ENCODE results near the gene ZMYND11. TPM values are rescaled to one million over a fixed set of nuclear protein-coding genes. Genes with fewer than 3 reads are reported as not detected.
A peak's percentile ranks its signal among the peaks of the same experiment; 100 is the strongest.

Gene ZMYND11
- total and polyA plus RNA-seq, 7 donors, result 21.5 to 138 (median 112) TPM

DNA sequence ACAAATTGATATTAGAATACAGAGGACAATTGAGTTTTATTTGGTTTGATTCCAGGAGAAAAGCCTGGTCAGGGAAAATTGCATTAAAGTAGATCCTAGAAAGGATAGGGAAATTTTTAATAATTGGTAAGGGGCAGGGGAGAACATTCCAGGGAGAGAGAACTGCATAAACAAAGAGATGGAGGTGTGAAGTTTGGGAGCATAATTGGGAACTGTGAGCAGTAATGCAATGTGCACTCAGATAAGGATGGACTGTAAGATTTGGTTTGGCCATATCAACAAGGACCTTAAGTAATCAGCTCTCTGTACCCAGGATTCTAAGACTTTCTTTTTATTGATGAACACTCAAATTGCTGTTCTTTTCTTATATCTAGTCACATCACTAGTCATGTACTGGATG, 41.4 kb downstream of the ZMYND11 start:
- no peaks in the 10 kb centered on the region for H3K27me3 ChIP-seq
- H3K4me3 ChIP-seq, result no peak overlapping the region
- H3K4me1 ChIP-seq, result peaks cover 0 to 14% (median 3%) of the 10 kb centered on the region in 4 donors
- no peak for TF ChIP-seq POLR2AphosphoS5 (IDR thresholded peaks at IDR 0.05)
- TF ChIP-seq EP300 (IDR thresholded peaks at IDR 0.05), result no peak
- no peak for TF ChIP-seq POLR2A (IDR thresholded peaks at IDR 0.05)
- TF ChIP-seq, protein P1, sequence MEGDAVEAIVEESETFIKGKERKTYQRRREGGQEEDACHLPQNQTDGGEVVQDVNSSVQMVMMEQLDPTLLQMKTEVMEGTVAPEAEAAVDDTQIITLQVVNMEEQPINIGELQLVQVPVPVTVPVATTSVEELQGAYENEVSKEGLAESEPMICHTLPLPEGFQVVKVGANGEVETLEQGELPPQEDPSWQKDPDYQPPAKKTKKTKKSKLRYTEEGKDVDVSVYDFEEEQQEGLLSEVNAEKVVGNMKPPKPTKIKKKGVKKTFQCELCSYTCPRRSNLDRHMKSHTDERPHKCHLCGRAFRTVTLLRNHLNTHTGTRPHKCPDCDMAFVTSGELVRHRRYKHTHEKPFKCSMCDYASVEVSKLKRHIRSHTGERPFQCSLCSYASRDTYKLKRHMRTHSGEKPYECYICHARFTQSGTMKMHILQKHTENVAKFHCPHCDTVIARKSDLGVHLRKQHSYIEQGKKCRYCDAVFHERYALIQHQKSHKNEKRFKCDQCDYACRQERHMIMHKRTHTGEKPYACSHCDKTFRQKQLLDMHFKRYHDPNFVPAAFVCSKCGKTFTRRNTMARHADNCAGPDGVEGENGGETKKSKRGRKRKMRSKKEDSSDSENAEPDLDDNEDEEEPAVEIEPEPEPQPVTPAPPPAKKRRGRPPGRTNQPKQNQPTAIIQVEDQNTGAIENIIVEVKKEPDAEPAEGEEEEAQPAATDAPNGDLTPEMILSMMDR (IDR thresholded peaks at IDR 0.05), result no peak
- no peak overlapping the region for H3K27ac ChIP-seq
- intact Hi-C loops (cut with DNase I), result no loop called here
- H3K9me3 ChIP-seq, result no peaks in the 10 kb centered on the region
- DNase-seq, result no peak
- peaks cover 0 to 16% (median 0%) of the 10 kb centered on the region in 4 donors for H3K36me3 ChIP-seq

DNA sequence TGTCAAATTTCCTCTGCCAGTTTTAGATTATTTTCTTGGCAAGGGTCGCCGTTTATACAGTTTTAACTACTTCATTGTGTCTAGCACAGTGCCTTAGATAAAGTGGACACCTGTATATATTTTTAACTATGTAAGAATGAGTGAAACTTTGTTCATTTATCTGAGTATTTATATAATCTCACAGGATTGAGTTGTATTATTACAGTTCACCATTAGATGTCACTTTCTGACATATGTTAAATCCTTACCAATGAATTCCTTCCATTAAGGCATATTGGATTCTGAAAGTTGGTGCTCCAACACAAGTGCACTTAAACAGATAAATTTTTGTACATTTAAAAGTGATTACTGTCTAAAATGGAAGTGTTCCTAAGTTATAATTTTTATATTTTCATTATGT, 43.0 kb downstream of the ZMYND11 start:
- no peak for DNase-seq
- TF ChIP-seq, protein P1 (IDR thresholded peaks at IDR 0.05), result peak in 2 of 4 experiments; percentile 13 to 20
- no peak for TF ChIP-seq POLR2A (IDR thresholded peaks at IDR 0.05)
- H3K9me3 ChIP-seq, result no peaks in the 10 kb centered on the region

DNA sequence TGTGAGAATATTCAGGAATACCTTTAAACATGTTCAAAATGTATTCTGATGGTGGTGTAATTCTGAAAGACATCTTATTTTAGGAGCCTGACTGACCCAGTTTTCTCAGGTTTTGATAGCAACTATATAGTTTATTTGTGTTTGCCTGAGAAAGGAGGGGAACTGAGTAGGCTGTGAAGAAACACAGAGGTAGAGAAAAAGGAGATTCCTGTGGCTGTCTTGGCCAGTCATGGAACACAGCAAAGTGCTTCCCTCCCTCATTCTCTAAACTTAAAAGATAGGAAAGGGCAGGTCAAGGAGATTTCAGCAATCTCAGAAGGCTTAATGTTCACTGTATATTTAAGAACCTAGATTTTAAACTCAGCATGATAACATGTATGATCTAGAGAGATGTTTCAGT, 43.5 kb downstream of the ZMYND11 start:
- intact Hi-C loops (cut with DNase I), result no loop called here
- peaks cover 0 to 37% (median 3%) of the 10 kb centered on the region in 4 donors for H3K36me3 ChIP-seq
- DNase-seq, result no peak
- H3K27me3 ChIP-seq, result no peaks in the 10 kb centered on the region
- no peak overlapping the region for H3K27ac ChIP-seq
- TF ChIP-seq EP300 (IDR thresholded peaks at IDR 0.05), result no peak
- no peak for TF ChIP-seq POLR2AphosphoS5 (IDR thresholded peaks at IDR 0.05)
- TF ChIP-seq, protein P1 (IDR thresholded peaks at IDR 0.05), result no peak
- no peak for TF ChIP-seq POLR2A (IDR thresholded peaks at IDR 0.05)
- peaks cover 0 to 14% (median 3%) of the 10 kb centered on the region in 4 donors for H3K4me1 ChIP-seq
- no peak overlapping the region for H3K4me3 ChIP-seq
- no peaks in the 10 kb centered on the region for H3K9me3 ChIP-seq

More for the DNA sequence above, 43.0 kb downstream of the ZMYND11 start:
- Histone ChIP-seq H3K4me1 (peaks cover 0 to 14% (median 3%) of the 10 kb centered on the region in 4 donors), H3K4me3 (no peak overlapping the region), H3K27me3 (no peaks in the 10 kb centered on the region), H3K36me3 (peaks cover 0 to 31% (median 3%) of the 10 kb centered on the region in 4 donors), H3K27ac (no peak overlapping the region)
- intact Hi-C loops (cut with DNase I), result no loop called here
- 22 to 67% methylated on average over 2 of the region's 2 CpGs for WGBS, 2 donors

DNA sequence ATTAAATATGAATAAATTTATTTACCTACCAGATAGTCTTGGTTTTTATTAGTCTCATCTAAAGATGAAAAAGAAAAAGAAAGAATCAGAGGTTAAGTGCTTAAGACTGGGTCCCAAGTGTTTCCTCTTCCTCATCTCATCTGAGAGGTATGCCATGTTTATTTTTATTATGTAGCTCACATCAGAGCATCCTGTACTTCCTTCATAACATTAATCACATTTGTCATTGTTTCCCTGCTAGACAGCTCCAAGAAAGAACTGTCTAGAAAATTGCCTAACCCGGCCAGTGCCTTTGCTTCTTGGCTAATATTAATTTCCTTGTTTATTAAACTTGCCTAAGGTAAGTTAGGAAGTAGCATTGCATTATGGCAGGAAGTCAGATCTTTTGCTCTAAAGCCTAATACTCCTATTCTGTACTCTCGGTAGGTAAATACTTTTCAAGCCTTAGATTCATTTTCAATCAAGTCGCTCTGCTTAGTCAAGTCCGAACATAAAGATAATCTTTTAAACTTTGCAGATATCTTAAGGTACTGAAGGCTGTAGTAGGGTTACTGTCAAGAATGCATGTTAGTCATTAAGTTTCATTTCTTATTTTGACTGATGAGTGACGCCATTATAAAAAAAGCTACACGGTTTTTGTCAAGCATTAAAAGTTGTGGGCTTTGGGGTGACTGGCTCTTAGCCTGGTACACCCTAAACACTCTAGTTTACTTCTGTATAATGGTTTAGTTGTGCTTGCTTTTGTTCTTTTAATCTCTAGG, 47.4 kb downstream of the ZMYND11 start:
- no peaks in the 10 kb centered on the region for H3K9me3 ChIP-seq
- H3K4me1 ChIP-seq, result peaks cover 0 to 14% (median 3%) of the 10 kb centered on the region in 4 donors
- no peak for TF ChIP-seq EP300 (IDR thresholded peaks at IDR 0.05)
- no peak for TF ChIP-seq POLR2A (IDR thresholded peaks at IDR 0.05)
- TF ChIP-seq, protein P1 (IDR thresholded peaks at IDR 0.05), result no peak
- TF ChIP-seq POLR2AphosphoS5 (IDR thresholded peaks at IDR 0.05), result no peak
- H3K27me3 ChIP-seq, result no peaks in the 10 kb centered on the region
- H3K36me3 ChIP-seq, result peaks cover 0 to 46% (median 3%) of the 10 kb centered on the region in 4 donors
- intact Hi-C loops (cut with DNase I), result no loop called here
- H3K4me3 ChIP-seq, result no peak overlapping the region
- H3K27ac ChIP-seq, result no peak overlapping the region
- no peak for DNase-seq
- WGBS, 2 donors, result 84 to 90% methylated on average over 6 of the region's 6 CpGs

Measured in sigmoid colon (tissue), 7 donors.